ENCODE measurements around the gene HRH1.
"Not testable (repeated sequence)": the region's sequence is repeated elsewhere in the genome, so short reads cannot be mapped to it uniquely, and the experiment has no call there.

Gene HRH1

DNA sequence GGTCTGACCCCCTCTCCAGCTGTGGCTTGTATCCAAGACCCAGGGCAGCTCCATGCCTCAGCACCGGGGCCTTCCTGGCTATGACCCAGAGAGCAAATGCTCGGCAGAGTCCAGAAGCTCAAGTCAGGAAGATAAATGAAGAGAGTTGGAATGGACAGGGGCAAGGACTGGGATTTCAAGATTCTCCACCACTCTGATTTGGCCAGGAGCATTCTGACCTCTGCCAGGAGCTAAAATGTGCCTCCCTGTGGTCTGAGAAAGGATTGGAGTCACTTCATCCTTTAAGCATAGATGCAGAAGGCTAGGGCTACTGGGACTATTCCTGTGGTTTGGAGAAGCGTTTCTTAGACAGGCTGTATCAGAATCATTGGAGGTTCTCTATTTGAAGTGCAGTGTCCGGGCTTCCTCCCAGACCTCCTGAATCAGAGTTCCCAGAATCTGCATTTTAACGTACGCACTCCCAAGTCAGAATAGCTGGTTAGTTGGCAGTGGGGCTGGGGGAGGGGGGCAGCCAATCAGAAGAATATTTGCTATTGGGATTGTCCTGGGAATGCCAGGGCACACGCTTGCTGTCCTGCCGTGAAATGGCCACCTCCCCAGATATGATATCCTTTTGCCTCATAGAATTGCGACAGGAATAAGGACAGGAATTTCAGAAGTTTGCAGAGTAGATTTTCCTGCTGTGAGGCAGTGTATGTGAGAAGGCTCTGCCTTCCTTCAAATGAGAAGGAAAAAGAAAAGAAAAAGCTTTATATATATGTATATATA lies 57.4 kb downstream of the HRH1 start:
- no peak for DNase-seq

DNA sequence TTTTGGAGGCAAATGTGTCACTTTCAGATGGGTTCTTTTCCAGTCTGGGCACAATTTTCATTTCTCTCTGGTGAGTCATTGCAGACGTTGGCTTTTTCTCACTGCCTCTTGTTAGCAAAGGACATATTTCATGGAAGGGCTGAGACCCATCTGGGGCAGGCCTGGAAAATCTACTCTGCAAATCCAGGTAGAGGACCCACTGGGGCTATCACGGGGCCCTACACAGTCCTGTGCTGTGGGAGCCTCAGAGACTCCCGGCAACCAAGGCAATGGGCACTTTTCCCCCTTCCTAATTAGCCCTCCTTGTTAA lies 58.0 kb downstream of the HRH1 start:
- no peak for DNase-seq

DNA sequence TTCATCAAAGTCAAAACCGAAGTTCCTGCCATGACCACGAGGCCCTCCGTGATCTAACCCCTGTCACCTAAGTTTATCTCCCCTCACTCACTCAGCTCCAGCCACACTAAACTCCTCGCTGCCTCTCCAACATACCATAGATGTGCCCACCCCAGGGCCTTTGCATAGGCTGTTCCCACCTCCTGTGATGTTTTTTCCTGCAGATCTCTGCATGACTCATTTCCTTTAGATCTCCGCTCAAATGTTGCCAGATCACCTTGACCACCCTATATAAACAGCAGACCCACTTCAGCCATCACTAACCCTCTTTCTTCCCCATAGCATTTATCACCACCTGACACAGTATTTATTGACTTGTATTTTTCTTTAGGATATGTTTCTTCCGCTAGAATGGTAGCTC lies 58.5 kb downstream of the HRH1 start:
- no peak for DNase-seq

DNA sequence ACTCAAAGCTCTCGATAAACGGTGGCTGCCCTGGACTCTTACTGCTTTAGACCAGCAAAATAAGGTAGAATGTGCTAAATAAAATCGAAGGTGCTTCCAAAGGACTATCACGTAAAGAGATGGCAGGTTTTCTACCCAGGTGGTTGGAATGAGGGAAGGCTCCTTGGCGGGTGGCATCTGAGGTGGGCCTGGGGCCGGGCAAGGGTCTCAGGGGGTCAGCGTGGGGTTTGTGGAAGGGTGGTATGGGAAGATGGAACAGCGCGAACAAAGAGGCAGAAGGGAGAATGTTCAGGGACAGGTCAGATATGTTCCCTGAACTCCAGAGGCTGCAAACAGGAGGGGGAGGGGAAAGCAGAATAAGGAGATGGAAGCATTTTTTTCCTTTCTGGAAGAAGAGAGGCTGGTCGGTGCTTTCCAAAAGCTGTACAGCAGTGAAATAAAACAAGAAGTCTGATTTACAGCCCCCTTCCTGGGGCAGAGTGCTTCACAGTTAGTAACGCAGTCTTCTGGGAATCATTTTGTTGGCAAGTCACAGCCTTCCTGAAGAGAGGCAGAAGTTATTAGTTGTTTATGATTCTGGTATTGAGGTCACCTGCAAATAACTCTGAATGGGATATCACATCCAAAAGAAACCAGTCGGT lies 59.6 kb downstream of the HRH1 start:
- DNase-seq, result no peak

DNA sequence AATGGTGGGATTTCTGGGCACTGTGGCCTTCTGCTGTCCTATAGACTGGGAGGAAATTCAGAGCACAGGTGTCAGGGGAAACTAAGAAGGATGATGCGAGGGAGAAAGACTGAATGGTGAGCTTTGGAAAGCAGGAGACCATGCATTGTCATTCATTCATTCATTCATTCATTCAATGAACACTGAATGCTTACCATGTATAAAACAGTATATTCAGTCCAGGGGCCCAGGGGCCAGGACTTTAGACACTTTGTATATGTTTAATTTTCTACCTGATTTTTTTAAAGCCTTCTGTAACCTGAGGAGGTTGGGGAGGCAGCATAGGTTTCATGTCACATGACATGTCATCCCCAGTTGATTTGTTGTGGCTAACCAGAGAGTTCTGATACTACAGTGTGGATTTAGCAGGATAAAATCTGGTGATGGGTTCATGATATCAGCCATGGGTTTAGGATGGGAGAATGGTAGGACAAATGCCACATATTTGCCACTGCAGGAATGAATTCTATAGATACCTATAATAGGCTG lies 60.2 kb downstream of the HRH1 start:
- no peak for DNase-seq

DNA sequence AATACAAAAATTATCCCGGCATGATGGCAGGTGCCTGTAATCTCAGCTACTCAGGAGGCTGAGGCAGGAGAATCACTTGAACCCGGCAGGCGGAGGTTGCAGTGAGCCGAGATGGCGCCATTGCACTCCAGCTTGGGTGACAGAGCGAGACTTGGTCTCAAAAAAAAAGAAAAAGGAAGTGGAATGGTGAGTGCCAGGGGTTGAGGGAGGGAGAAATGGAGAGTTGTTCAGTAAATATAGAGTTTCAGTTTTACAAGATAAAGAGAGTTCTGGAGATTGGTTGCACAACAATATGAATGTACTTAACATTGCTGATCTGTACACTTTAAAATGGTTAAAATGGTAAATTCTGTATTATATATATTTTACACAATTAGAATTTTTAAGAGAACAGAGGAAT lies 63.1 kb downstream of the HRH1 start:
- DNase-seq, result not testable (repeated sequence)

DNA sequence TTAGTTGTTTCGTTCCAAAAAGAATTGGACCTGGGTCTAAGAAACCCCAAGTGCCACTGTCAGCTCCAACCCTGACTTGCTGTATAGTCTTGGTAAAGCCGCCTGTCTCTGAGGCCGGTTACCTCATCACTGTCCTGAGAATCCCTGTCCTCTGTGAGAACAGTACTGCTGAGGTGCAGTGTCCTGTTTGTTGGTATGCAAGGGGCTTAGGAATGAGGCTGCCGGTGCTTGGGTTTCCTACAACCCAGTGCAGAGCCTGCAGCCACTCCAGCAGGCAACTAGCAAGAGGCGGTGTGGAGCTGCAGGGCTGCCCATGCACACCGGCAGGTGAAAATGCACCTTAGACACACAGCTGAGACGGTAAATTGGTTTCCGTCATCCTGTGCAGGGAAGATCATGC lies 65.9 kb downstream of the HRH1 start:
- no peak for DNase-seq

DNA sequence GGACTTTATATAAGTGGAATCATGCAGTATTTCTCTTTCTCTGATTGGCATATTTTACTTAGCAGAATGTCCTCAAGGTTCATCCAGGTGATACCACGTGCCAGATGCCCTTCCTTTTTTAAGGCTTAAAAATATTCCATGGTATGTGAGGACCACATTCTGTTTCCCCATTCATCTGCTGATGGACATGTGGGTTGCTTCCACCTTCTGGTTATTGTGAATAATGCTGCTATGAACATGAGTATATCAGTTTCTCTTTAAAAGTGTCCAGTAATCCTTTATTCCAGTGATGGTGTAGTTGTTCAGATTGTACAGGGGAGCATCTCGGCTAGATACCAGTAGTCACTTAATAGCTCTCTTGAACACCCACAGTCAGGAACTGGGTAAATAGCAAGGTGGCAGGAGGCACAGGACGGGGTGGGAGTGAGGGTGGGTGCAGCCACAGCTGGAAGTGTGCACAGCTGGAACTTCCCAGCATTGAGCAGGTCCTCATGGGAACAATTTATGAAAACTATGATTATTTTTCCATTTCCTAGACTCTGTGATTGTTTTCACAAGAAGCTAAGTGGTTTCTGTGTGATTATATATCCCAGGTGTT lies 67.6 kb downstream of the HRH1 start:
- DNase-seq, result no peak

DNA sequence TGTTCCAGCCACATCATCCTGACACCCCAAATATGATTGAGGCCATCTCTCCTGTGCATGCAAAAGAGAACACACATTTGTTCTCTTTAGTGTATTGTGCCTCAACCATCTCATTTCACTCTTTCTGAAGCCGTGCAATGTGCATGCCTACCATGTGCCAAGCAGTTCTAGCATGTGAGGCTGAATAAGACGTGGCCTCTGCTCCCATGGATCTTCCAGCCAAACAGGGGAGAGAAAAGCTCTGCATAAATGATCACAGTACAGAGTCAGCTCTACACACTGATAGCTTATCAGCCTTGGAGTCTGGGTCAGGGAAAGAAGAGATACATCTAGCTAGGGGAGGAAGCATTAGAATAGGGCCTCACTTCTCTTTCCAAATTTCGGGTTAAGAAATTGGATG lies 69.7 kb downstream of the HRH1 start:
- DNase-seq, result no peak

DNA sequence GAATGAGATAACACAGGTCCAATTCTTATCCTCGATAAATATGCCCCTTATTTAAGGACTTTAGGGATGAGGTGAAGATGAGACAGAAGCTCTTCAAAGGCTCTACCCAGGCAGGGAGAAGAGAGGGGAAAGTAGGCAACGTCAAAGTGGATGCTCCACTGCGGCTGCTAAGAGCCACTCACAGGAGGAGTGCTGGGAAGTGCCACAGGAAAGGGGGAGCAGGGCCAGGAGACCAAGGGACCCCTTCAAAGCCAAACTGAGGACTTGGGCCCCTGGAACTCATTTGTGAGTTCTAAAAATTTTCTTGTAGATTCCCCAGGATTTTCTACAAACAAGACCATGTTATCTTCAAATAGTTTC lies 70.6 kb downstream of the HRH1 start:
- DNase-seq, result no peak

DNA sequence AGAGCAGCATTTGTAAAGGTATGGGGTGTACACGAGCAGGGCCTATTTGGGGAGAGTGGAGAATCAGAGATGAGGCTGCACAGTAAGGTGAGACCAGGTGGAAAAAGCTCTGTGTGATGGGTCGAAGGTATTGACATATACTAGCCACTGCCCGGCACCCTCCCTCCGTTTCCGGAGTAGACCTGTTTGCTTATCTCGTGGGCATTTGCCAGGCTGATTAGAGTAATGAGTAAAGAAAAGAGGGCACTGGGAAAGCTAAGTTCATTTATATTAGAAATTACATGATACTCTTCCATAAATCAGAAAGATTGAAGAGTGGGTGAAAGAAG lies 71.7 kb downstream of the HRH1 start:
- no peak for DNase-seq

DNA sequence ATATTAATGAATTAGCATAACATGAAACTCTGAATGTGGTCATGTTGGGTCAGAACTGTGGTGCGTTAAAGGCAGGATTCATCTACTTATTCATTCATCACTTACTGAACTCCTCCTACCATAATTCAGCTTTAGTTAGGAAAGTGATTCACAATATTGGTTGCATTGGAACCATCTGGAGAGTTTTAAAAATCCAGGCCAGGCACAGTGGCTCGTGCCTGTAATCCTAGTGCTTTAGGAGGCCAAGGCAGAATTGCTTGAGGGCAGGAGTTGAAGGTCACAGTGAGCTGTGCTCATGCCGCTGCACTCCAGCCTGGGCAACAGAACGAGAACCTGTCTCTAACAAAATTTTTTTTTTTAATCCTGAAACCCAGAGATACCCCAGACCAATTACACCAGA lies 73.7 kb downstream of the HRH1 start:
- no peak for DNase-seq

DNA sequence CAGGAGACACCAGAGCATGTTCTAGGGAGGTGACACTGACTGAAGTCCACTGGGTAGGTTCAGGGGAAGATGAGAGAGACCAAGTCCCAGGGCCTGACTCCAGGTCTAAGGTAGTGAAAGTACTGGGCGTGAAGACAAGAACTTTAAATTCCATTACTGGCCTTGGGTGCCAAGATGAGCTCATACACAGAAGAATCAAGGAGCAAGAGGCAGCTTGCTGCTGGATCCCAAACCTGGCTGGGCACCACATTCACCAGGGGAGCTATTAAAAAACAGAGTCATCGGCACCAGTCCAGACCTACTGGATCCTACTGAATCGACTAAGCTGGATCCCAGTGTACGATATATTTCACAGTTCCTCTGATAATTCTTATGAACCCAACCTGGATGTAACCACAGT lies 75.8 kb downstream of the HRH1 start:
- no peak for DNase-seq

DNA sequence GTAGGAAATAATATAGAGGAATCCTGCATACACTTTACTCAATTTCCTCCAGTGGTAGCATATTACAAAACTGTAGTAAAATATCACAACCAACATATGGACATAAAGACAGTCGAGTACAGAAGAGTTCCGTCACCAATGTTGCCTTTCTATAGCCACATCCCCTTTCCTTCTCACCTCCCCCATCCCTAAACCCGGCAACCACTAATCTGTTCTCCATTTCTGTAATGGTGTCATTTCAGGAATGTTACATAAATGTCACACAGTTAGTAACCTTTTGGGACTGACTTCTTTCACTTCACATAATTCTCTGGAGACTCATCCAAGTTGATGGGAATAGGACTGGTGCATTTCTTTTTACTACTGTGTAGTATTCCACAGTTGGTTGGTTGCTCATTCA lies 76.5 kb downstream of the HRH1 start:
- DNase-seq, result no peak

DNA sequence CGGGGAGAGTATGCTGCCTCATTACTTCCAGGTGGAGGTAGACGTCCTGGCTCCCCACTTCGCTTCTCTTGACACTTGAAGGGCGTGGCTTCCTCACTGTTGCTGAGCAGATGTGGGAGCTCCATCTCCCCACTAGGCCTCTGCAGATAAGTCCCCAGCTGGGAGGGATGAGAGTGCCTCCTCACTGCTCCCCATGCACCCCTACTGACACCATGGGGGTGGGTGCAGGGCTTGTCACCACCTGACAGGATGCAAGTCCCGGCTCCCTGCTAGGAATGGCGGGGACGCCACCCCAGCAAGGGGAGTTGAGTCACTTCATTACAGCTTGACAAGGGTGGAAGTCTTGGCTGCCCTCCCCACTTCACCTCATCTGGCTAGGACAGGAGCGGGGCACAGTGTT lies 81.1 kb downstream of the HRH1 start:
- no peak for DNase-seq

DNA sequence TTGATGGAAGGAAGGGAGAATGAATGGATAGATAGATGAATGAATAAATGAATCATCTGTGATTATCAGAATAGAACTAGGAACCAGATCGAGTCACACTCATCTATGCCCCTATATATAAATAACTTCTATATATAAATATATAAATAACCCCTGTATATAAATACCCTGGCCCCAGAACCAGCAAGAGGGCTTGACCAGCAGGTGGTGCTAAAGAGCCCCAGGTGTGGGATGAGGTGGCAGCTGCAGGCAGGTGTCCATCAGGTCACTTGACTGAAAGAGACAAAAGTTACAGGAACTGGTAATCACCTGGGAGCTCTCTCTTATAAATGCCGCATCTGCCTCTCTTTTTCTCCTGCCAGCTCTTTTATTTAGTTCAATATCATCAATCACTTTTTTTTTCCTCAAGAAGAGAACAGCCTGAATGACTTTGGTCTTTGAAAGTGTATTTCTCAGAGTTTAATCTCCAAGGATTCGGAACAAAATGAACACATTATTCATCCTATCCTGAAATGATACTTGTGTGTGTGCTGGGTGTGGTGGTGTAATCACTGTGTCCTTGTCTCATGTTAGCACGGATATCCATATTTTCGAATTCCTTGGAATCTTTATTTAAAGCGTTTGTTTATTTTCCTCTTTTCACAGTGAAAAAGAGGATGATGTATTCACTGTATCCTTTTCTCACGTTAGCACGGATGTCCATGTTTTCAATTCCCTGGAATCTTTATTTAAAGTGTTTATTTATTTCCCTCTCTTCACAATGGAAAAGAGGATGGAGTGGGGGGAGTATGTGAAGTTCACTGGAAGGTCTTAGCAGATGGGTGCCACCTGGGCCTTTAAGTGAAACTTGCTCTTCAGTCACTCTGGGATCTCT lies 82.5 kb downstream of the HRH1 start:
- no peak for DNase-seq

DNA sequence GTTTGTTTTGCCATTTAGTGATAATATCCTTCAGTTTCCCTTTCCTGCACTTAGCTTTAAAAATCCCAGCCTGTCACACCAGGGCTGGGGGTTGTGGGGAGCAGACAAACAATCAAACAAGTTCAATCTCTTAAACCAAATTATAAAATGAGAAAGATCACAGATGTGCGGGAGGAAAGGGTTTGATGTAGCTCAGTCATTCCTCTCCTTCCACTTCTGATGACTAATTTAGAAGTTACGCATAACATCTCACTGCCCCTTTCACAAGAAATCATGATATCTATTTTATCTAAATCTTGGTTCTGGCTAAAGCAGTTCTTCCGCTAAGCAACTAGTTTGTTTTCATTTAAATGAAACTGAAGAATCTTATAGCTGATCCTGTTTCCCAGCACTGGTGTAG lies 83.8 kb downstream of the HRH1 start:
- DNase-seq, result no peak

DNA sequence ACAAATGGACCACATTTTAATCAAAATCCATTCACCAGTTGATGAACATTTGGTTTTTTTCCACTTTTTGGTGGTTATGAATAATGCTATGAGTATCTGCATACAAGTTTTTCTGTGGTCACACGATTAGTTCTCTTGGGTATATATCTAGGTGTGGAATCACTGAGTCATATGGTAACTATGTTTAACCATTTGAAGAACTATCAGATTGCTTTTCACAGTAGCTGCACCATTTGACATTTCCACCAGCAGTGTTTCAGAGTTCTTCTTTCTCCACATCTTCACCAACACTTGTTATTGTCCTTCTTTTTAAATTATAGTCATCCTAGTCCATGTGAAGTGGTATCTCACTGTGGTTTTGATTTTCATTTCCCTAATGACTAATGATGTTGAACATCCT lies 84.6 kb downstream of the HRH1 start:
- no peak for DNase-seq

DNA sequence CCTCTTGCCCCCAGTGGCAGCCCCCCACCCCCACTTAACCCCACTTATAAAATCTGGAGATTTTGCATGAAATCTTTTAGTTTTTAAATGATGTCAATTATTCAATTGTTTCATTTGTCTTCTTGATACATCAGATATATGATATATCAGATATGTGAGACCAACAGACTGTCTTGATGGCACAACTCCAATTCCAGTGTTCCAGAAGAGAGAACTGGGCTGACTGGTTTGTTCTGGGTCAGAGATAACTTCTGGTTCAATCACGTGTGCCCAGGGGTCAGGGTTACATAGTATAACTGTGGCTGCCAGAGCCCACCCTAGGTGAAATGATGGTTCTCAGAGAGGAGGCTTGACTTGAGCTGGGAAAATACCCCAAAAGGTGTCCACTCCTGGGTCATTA lies 85.5 kb downstream of the HRH1 start:
- DNase-seq, result no peak

DNA sequence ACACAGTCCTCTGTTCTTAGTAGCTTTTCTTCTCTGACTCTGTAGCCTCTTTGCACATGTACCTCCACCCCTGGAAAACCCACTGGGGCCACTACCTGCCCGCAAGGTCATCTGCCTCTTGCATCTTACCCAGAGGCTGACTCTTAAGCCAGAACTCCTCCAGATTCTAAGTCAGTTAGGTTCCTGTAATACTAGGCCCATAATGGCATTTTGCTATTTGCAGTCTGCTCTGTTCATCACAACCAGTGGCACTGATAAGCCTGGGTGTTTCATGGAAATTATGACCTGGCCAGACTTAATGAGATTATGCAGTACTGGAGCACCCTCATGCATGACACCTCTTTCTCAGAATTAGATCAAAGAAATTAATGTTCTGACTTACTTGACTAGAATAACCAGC lies 86.2 kb downstream of the HRH1 start:
- no peak for DNase-seq

DNA sequence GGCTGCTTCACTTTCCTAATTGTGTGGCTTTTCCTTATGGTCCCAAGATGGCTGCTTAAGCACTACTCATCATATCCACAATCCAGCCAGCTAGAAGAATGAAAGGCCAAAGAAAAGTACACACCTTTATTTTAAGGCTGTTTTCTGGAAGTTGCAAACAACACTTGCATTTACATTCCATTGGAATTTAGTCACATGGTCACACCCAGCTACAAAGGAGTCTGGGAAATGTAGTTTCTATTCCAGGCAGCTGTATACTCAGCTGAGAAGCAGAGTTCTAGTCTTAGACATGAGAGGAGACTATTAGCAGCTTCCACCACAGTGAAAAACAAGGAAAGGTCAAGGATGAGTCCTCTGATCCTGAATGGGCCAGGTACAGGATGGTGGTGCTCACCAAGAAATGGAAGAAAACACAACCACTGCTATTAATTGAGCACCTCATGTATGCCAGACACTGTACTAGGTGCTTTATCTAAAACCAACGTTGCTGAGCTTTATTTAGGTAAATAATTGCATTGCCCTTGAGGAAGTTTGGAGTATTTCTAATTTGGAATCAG lies 89.9 kb downstream of the HRH1 start:
- DNase-seq, result no peak

DNA sequence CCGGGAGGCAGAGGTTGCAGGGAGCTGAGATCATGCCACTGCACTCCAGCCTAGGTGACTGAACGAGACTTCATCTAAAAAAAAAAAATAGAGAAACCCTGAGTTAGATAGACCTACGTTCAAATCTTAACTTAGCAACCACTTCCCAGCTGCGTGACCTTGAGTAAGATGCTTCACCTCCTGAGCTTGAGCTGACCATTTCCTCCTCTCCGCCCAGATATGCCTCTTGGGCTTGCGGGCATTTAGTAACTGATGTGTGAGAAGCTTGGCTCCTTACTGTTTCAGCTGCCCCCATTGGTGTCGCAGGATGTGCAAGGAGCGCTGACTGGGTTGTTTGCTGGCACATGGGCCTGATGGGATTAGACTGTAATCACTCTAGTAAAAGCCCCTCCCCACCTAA lies 91.0 kb downstream of the HRH1 start:
- no peak for DNase-seq
